Measurements from ENCODE around the gene MYBPC3. TPM values are rescaled to one million over a fixed set of nuclear protein-coding genes. Genes with fewer than 3 reads are reported as not detected.

MYBPC3 gene
- total and polyA plus RNA-seq, 5 donors, result 953 to 1,924 (median 1,256) TPM

GRCh38 chr11:47289856-47290255 lies 62.6 kb downstream of the MYBPC3 start:
- intact Hi-C loops (cut with DNase I), result no loop called here
- WGBS, result 93% methylated on average over 15 of the region's 15 CpGs
- no peaks in the 10 kb centered on the region for H3K27me3 ChIP-seq (ENCODE audit: control insufficient read depth, insufficient read depth)
- ATAC-seq, result no peak
- H3K9me3 ChIP-seq (ENCODE audit: control insufficient read depth, low read length), result no peaks in the 10 kb centered on the region
- no peak overlapping the region for H3K4me3 ChIP-seq (ENCODE audit: low read length)
- no peak for DNase-seq
- no peak overlapping the region for H3K27ac ChIP-seq (ENCODE audit: low read length)
- H3K4me1 ChIP-seq (ENCODE audit: control insufficient read depth, insufficient read depth, low read length), result peaks cover 4% of the 10 kb centered on the region

GRCh38 chr11:47288066-47288465 lies 64.4 kb downstream of the MYBPC3 start:
- ATAC-seq, result peak; percentile 70 to 81
- H3K27ac ChIP-seq (ENCODE audit: low read length), result peak overlapping the region; percentile 88

GRCh38 chr11:47285969-47286770 lies 66.3 kb downstream of the MYBPC3 start:
- Histone ChIP-seq H3K4me1 (ENCODE audit: control insufficient read depth, insufficient read depth, low read length) (peaks cover 4% of the 10 kb centered on the region), H3K27me3 (ENCODE audit: control insufficient read depth, insufficient read depth) (no peaks in the 10 kb centered on the region), H3K9me3 (ENCODE audit: control insufficient read depth, low read length) (no peaks in the 10 kb centered on the region), H3K27ac (ENCODE audit: low read length) (peak overlapping the region; percentile 59), H3K4me3 (ENCODE audit: low read length) (no peak overlapping the region)
- DNase-seq (no peak), ATAC-seq (peak; percentile 18 to 40)
- WGBS, result 88% methylated on average over 13 of the region's 13 CpGs
- intact Hi-C loops (cut with DNase I), result no loop called here

More at GRCh38 chr11:47288066-47288465, 64.4 kb downstream of the MYBPC3 start:
- Histone ChIP-seq H3K27me3 (ENCODE audit: control insufficient read depth, insufficient read depth) (no peaks in the 10 kb centered on the region), H3K4me1 (ENCODE audit: control insufficient read depth, insufficient read depth, low read length) (peaks cover 4% of the 10 kb centered on the region), H3K4me3 (ENCODE audit: low read length) (no peak overlapping the region), H3K9me3 (ENCODE audit: control insufficient read depth, low read length) (no peaks in the 10 kb centered on the region)
- intact Hi-C loops (cut with DNase I), result no loop called here
- no peak for DNase-seq
- WGBS, result 72% methylated on average over 5 of the region's 5 CpGs

GRCh38 chr11:47284151-47284550 lies 68.4 kb downstream of the MYBPC3 start:
- Histone ChIP-seq H3K27me3 (ENCODE audit: control insufficient read depth, insufficient read depth) (no peaks in the 10 kb centered on the region), H3K4me1 (ENCODE audit: control insufficient read depth, insufficient read depth, low read length) (peaks cover 4% of the 10 kb centered on the region), H3K9me3 (ENCODE audit: control insufficient read depth, low read length) (no peaks in the 10 kb centered on the region), H3K27ac (ENCODE audit: low read length) (no peak overlapping the region), H3K4me3 (ENCODE audit: low read length) (no peak overlapping the region)
- ATAC-seq, result no peak
- intact Hi-C loops (cut with DNase I), result no loop called here
- WGBS, result 90% methylated on average over 4 of the region's 4 CpGs
- no peak for DNase-seq

GRCh38 chr11:47282462-47282861 lies 70.0 kb downstream of the MYBPC3 start:
- Histone ChIP-seq H3K4me1 (ENCODE audit: control insufficient read depth, insufficient read depth, low read length) (peaks cover 2% of the 10 kb centered on the region), H3K27ac (ENCODE audit: low read length) (no peak overlapping the region), H3K27me3 (ENCODE audit: control insufficient read depth, insufficient read depth) (no peaks in the 10 kb centered on the region), H3K4me3 (ENCODE audit: low read length) (no peak overlapping the region), H3K9me3 (ENCODE audit: control insufficient read depth, low read length) (no peaks in the 10 kb centered on the region)
- WGBS, result 94% methylated on average over 7 of the region's 7 CpGs
- intact Hi-C loops (cut with DNase I), result no loop called here
- ATAC-seq (no peak), DNase-seq (no peak)

Small RNA genes lying within 50 kb of the gene (microRNA-seq; reads per million reads assigned to microRNA genes)
- gene MIR4487, result 0 reads per million in 2 donors

Other genes with a start within 250 kb of the MYBPC3 start
- gene ARFGAP2, start 175.8 kb downstream of the MYBPC3 start, total RNA-seq, result 10 to 100 TPM; 43.8 to 67.4 (median 56.5) TPM
- gene ARFGAP2, start 175.8 kb downstream of the MYBPC3 start, polyA plus RNA-seq, result 39.8 TPM
- 100 to 1,000 TPM; 110 to 156 (median 123) TPM for gene PACSIN3, start 166.3 kb downstream of the MYBPC3 start, total RNA-seq
- 137 TPM for gene PACSIN3, start 166.3 kb downstream of the MYBPC3 start, polyA plus RNA-seq
- gene DDB2, start 137.7 kb downstream of the MYBPC3 start, total RNA-seq, result 10 to 100 TPM in 3 of 4 donors, 1 to 10 TPM in 1; 9.2 to 12.4 (median 11.8) TPM
- 10.5 TPM for gene DDB2, start 137.7 kb downstream of the MYBPC3 start, polyA plus RNA-seq
- gene ACP2, start 103.9 kb downstream of the MYBPC3 start, total RNA-seq, result 10 to 100 TPM; 21.7 to 25.9 (median 25.5) TPM
- 24.7 TPM for gene ACP2, start 103.9 kb downstream of the MYBPC3 start, polyA plus RNA-seq
- gene NR1H3, start 94.7 kb downstream of the MYBPC3 start, total RNA-seq, result 10 to 100 TPM; 22.9 to 42.2 (median 34.2) TPM
- 29.5 TPM for gene NR1H3, start 94.7 kb downstream of the MYBPC3 start, polyA plus RNA-seq
- gene MADD, start 82.6 kb downstream of the MYBPC3 start, total RNA-seq, result 10 to 100 TPM; 42.2 to 73.7 (median 54.7) TPM
- 27.9 TPM for gene MADD, start 82.6 kb downstream of the MYBPC3 start, polyA plus RNA-seq
- 10 to 100 TPM; 11.6 to 24.1 (median 18.6) TPM for gene SPI1, start 25.8 kb upstream of the MYBPC3 start, total RNA-seq
- 5.9 TPM for gene SPI1, start 25.8 kb upstream of the MYBPC3 start, polyA plus RNA-seq
- gene SLC39A13, start 55.9 kb upstream of the MYBPC3 start, total RNA-seq, result 10 to 100 TPM; 41.7 to 46.6 (median 44.9) TPM
- 61.6 TPM for gene SLC39A13, start 55.9 kb upstream of the MYBPC3 start, polyA plus RNA-seq
- 100 to 1,000 TPM; 122 to 162 (median 155) TPM for gene PSMC3, start 73.7 kb upstream of the MYBPC3 start, total RNA-seq
- 170 TPM for gene PSMC3, start 73.7 kb upstream of the MYBPC3 start, polyA plus RNA-seq
- gene RAPSN, start 96.4 kb upstream of the MYBPC3 start, total RNA-seq, result under 1 TPM; 0.17 to 0.50 (median 0.39) TPM
- gene RAPSN, start 96.4 kb upstream of the MYBPC3 start, polyA plus RNA-seq, result 0.23 TPM
- gene CELF1, start 200.4 kb upstream of the MYBPC3 start, total RNA-seq, result 10 to 100 TPM; 54.8 to 79.8 (median 73.4) TPM
- gene CELF1, start 200.4 kb upstream of the MYBPC3 start, polyA plus RNA-seq, result 26.9 TPM
- 10 to 100 TPM; 13.9 to 17.2 (median 15.3) TPM for gene PTPMT1, start 212.9 kb upstream of the MYBPC3 start, total RNA-seq
- gene PTPMT1, start 212.9 kb upstream of the MYBPC3 start, polyA plus RNA-seq, result 22.5 TPM
- 10 to 100 TPM; 14.2 to 18.1 (median 14.6) TPM for gene KBTBD4, start 226.3 kb upstream of the MYBPC3 start, total RNA-seq
- gene KBTBD4, start 226.3 kb upstream of the MYBPC3 start, polyA plus RNA-seq, result 8.1 TPM
- 100 to 1,000 TPM; 143 to 189 (median 165) TPM for gene NDUFS3, start 226.4 kb upstream of the MYBPC3 start, total RNA-seq
- gene NDUFS3, start 226.4 kb upstream of the MYBPC3 start, polyA plus RNA-seq, result 260 TPM
- gene FAM180B, start 234.0 kb upstream of the MYBPC3 start, total RNA-seq, result under 1 TPM in 2 of 4 donors, not detected in 2; 0.17 to 0.32 TPM
- 0.25 TPM for gene FAM180B, start 234.0 kb upstream of the MYBPC3 start, polyA plus RNA-seq
- gene C1QTNF4, start 241.7 kb upstream of the MYBPC3 start, total RNA-seq, result under 1 TPM; 0.33 to 0.74 (median 0.48) TPM
- gene C1QTNF4, start 241.7 kb upstream of the MYBPC3 start, polyA plus RNA-seq, result 0.68 TPM